Urinary bladder (tissue), 4 donors: Measurements from ENCODE around the gene RHOU. TPM values are rescaled to one million over a fixed set of nuclear protein-coding genes. Genes with fewer than 3 reads are reported as not detected.

ENCODE experiments used
- DNase-seq: peaks from one replicate; pipeline ENCODE4 v3.0.0-alpha.2; 2015; ENCODE audit errors: extremely low spot score
- H3K27ac ChIP-seq: one replicate; pipeline ENCODE4 v1.5.1; 2013; ENCODE audit warnings: low read depth, mild to moderate bottlenecking, moderate library complexity
- H3K36me3 ChIP-seq: one replicate; pipeline ENCODE4 v1.6.1; 2013; ENCODE audit warnings: mild to moderate bottlenecking, moderate library complexity; ENCODE audit not compliant: insufficient read depth
- H3K4me1 ChIP-seq: one replicate; pipeline ENCODE4 v1.6.1; 2013; ENCODE audit warnings: mild to moderate bottlenecking, moderate library complexity; ENCODE audit not compliant: insufficient read depth
- H3K4me3 ChIP-seq: one replicate; pipeline ENCODE4 v1.5.1; 2013; ENCODE audit warnings: low read depth, low read length
- WGBS: extraction: QIAGEN DNeasy Blood & Tissue Kit; methylation state at CpG from one replicate; pipeline ENCODE4 v1.1.7; 2013; 5-methylcytosine and 5-hydroxymethylcytosine counted together
- polyA plus RNA-seq: library from polyadenylated mRNA; stranded (reverse); fragments of 200-250 nt; gene quantifications from one replicate; pipeline ENCODE4 v1.2.3, GENCODE V29; 2013
- total RNA-seq: library from RNA; depleted of rRNA; stranded (reverse); fragments of >200 nt; gene quantifications from one replicate; pipeline ENCODE4 v1.2.3, GENCODE V29; 2014
- donor health status: healthy with polysubstance abuse.
- donor health status: healthy.

Gene RHOU
- total and polyA plus RNA-seq, 2 donors = 40.4 to 44.0 TPM

DNA sequence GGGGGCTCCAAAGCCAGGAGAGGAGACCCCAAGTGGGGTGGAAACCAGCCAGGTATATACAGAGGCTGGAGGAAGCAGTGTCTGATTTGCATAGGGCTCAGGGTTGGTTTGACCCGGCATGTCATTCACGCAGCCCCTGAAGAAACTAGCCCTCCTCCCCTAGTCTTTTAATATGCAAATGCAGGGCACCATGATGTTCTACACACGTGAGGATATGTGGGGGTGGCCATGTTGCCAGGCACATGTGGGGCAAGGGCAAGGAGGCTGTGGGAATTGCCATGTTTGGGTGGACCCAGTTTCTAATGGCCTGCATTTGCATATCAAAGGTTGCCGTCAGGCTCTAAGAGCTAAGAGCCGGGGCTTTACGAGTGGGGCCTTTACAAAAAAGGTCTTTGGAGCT, 12.0 kb upstream of the RHOU start:
- no peak overlapping the region for H3K27ac ChIP-seq
- WGBS = 89% methylated on average over 6 of the region's 6 CpGs
- DNase-seq = no peak
- H3K4me1 ChIP-seq = no peaks in the 10 kb centered on the region
- H3K36me3 ChIP-seq = no peaks in the 10 kb centered on the region
- no peak overlapping the region for H3K4me3 ChIP-seq

DNA sequence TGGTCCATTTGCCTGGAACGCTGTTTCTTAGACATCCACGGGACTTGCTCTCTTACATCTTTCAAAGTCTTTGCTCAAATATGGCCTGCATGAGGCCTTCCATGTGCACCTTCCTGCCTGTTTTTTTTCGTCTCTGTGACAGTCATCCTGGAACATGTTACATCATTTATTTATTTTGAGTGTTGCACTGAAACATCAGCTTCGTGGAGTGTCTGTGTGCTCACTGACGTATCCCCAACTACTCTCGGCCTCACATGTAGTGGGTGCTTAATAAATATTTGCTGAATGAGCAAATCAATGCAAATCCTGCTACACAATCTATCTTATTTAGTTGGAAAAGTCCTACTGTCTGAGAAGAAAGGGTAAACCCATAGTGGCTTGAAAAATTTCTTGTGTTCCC, 11.4 kb upstream of the RHOU start:
- Histone ChIP-seq H3K27ac (no peak overlapping the region), H3K36me3 (no peaks in the 10 kb centered on the region), H3K4me3 (no peak overlapping the region), H3K4me1 (no peaks in the 10 kb centered on the region)
- 89% methylated on average over 6 of the region's 6 CpGs for WGBS
- DNase-seq = no peak

DNA sequence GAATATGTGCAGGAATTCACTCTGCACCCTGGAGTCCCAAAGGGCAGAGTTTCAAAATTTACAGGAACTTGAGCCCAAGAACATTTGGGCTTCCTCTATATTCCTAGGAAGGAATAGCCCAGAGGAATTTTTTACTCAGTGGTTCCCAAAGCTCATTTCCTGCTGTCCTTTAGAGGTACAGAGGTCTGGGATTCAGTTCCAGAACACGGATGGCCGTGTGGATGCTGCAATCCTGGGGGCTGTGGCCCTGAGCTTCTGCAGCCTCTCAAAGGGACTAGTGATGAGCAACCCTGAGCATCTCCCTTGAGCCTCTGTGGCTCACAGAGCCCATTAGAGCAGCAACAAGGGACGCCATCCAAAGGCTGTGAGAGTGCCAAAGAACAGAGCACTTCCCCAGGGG, 10.1 kb upstream of the RHOU start:
- H3K36me3 ChIP-seq = no peaks in the 10 kb centered on the region
- H3K4me3 ChIP-seq = no peak overlapping the region
- WGBS = 80% methylated on average over 3 of the region's 3 CpGs
- H3K4me1 ChIP-seq = no peaks in the 10 kb centered on the region
- no peak for DNase-seq
- no peak overlapping the region for H3K27ac ChIP-seq

DNA sequence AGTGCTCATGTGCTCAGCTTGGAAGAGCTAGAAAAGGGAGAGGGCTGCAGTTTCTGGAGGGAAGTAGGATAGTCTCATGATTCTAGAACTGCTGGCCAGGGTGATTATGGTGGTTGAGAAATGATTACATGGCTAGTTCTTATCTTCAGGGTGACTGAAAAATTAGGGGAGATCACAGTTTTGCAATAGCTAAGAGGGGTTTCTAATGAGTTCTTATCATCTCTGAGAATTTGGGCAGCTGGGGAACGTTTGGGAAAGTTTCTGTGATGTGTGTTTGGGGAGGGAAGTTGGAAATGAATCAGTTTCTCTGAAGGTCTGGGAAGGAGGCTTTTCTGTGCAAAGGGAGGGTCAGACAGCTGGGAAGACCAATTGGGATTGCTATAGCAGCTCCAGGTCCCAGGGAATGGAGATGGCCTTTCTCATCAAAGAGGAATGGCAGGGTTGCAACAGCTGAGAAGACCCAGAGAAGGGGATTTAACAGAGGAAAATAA, 7.6 kb upstream of the RHOU start:
- DNase-seq = no peak
- H3K4me3 ChIP-seq = no peak overlapping the region
- no peaks in the 10 kb centered on the region for H3K36me3 ChIP-seq
- no peaks in the 10 kb centered on the region for H3K4me1 ChIP-seq
- 26% methylated on average over 1 of the region's 1 CpG for WGBS
- no peak overlapping the region for H3K27ac ChIP-seq

DNA sequence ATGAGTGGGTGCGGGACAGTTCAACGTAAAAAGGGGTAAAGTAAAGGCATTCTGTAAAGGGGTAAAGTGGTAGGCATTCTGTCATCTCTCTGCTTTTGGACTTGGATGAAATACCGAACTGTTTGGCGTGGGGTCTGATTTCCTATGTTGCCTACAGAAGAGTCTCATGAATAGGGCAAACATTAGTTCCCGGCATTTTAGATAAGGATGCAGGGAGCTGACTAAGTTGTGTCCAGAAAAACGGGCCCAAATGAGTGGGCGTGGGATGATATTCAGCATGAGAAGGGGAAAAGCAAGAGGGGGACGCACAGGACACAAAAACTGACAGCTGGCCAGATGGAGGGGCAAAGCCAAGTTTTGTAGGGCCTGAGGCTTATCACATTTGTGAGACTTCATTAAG, 2.9 kb upstream of the RHOU start:
- no peaks in the 10 kb centered on the region for H3K4me1 ChIP-seq

DNA sequence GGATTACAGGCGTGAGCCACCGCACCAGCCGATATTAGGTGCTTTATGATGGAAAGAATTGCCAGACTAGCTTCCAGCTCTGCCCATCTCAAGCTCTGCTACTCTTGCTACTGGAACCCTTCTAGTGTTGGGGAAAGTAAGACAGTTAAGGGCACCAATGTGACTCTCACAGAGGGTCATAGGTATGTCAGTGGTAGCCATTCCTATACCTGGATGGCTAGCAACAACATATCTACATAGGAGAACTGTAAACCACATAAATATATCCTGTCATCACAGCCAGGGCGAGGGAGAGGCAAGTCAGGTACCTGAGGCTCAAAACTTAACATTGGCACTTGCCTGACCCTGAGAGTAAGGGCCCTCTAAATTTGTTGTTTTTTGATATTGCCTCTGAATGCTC, 1.7 kb upstream of the RHOU start:
- Histone ChIP-seq H3K27ac (no peak overlapping the region), H3K36me3 (no peaks in the 10 kb centered on the region), H3K4me1 (no peaks in the 10 kb centered on the region), H3K4me3 (no peak overlapping the region)
- DNase-seq = no peak
- WGBS = 98% methylated on average over 4 of the region's 4 CpGs

More for the DNA sequence above, 2.9 kb upstream of the RHOU start:
- no peaks in the 10 kb centered on the region for H3K36me3 ChIP-seq
- DNase-seq = no peak
- 90% methylated on average over 8 of the region's 8 CpGs for WGBS
- H3K27ac ChIP-seq = no peak overlapping the region
- no peak overlapping the region for H3K4me3 ChIP-seq

DNA sequence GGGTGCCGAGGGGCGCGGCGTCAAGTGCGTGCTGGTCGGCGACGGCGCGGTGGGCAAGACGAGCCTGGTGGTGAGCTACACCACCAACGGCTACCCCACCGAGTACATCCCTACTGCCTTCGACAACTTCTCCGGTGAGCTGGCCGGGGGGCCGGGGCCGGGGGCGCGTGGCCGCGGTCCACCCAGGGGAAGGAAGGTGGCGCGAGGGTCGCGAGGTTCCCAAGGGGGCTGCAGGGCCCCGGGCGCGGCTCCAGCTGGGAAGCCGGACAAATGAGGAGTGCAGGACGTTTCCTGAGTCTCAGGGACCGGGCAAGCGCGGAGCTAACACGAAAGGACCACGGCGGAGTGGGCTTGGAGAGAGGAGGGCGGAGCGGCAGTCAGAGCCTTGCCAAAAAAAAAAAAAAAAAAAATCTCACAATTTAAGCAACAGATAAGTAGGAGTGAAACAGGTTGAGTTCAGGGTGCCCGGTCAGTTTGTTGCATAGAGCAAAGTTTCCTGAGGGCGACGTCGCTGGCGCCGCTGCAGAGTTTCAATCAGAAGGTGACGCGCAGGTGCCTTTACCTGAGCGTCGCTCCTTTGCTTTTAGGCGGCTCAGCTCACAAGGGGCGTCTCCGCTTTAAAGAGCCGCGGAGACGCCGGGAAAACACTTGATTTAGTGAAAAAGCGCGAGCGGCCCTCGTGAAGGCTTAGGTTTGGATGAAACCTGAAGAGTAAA, 750 bp downstream of the RHOU start:
- 2% methylated on average over 60 of the region's 60 CpGs for WGBS
- no peak for DNase-seq
- Histone ChIP-seq H3K4me1 (no peaks in the 10 kb centered on the region), H3K4me3 (peak overlapping the region; percentile 98), H3K36me3 (no peaks in the 10 kb centered on the region), H3K27ac (peak overlapping the region; percentile 95)

DNA sequence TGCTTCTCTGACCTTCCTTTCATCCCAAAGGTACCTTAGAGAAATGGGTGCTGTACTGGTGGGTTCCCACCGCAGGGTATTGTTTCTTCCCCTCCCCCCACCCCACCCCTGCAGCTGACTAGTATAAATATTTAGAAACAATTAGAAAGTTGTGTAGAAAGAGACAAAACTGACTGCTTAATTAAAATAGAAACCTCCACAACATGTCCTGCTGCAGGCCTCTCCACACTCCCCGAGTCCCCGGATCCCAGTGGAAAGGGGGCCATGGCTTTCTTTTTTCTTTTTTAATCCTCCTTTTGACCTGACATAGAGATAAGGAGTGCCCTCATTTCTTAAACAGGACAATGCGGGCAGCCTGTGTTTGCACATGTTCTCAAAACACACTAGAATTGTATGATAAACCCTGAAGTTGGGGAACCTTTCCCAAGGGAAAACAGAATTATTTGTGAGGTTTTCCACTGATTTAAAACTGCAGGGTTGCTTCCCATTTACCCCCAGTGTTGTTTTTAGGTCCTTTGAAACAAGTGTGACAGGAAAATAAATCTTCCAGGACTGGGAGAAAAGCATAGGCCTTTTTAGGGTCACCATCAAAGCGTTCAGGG, 1.7 kb downstream of the RHOU start:
- Histone ChIP-seq H3K36me3 (no peaks in the 10 kb centered on the region), H3K27ac (peak overlapping the region; percentile 62), H3K4me3 (peak overlapping the region; percentile 98), H3K4me1 (no peaks in the 10 kb centered on the region)
- no peak for DNase-seq
- 34% methylated on average over 5 of the region's 5 CpGs for WGBS

DNA sequence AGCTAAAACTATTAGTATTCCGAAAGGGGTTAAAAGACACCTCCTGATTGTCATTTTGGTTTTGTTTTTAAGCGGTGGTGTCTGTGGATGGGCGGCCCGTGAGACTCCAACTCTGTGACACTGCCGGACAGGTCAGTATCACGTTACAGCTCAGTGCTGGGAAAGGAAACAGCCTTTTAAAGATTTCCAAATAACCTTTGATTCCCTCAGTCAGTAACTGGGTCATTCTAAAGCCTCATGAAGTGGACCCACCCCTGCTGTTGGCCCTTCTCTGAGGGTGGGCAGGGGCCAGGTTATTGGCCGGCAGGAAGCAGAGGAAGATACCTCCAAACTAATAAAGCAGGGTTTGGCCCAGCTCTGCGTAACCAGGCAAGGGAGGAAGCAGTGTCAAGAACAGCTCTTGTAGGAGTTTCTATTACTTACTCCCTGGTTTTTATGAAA, 2.3 kb downstream of the RHOU start:
- no peaks in the 10 kb centered on the region for H3K4me1 ChIP-seq
- H3K36me3 ChIP-seq = peaks cover under 1% of the 10 kb centered on the region
- H3K27ac ChIP-seq = peak overlapping the region; percentile 14
- WGBS = 47% methylated on average over 8 of the region's 8 CpGs
- H3K4me3 ChIP-seq = peak overlapping the region; percentile 98
- no peak for DNase-seq

DNA sequence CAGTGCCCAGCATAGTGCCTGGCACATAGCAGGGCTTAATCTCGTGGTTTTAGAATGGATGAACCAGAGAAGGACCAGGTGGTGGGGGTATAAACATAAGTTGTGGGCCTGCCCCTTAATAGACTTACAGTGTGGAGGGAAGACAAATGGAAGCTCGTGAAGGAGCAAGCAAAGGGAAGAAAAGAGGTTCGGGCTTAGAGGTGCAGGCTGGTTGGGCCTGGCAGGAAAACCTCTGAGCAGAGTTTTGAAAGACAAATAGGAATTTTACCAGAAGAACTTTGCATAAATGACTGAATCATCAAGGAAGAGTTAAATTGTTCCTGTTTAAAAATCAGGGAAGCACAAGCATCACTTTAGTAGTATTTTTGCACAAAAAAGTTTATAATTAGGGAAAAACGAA, 4.5 kb downstream of the RHOU start:
- 71% methylated on average over 4 of the region's 4 CpGs for WGBS
- no peak for DNase-seq
- no peaks in the 10 kb centered on the region for H3K4me1 ChIP-seq
- H3K4me3 ChIP-seq = no peak overlapping the region
- no peak overlapping the region for H3K27ac ChIP-seq
- peaks cover 2% of the 10 kb centered on the region for H3K36me3 ChIP-seq

DNA sequence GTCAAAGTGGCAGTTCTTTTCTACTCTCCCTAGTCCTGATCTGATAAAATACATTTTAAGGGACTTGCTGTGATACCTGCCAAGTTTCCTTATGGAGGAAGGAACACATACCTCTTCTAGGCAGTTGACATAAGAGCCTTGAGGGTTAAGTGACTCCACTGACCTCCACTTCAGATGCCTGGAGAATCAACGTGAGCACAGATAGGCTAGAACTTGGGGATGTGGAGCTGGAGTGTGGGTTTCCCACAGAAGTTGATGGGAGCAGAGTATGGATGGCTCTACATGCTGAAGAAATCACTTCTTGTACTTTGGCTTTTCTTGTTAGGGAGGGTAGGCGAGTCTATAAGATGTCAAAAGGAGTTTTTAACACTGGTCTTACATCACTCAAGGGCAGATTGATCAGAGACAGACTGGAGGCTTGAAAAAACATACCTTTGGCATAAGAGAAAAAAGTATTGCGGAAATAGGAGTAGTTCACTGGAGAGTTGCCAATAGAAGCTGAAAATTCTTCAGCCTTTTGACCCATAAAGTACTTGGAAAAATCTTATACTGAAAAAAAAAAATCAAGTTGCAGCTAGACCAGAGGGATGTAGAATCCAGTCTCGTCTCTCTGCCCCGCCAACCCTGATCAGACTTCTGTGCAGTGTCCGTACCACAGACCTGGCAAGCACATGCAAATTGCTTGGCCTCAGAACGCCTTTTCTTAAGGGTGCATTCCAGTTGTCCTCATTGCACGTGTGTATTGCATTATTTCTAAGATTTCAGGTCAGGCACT, 5.5 kb downstream of the RHOU start:
- Histone ChIP-seq H3K4me1 (no peaks in the 10 kb centered on the region), H3K27ac (no peak overlapping the region), H3K36me3 (peaks cover 2% of the 10 kb centered on the region), H3K4me3 (no peak overlapping the region)
- 67% methylated on average over 8 of the region's 8 CpGs for WGBS
- DNase-seq = no peak

DNA sequence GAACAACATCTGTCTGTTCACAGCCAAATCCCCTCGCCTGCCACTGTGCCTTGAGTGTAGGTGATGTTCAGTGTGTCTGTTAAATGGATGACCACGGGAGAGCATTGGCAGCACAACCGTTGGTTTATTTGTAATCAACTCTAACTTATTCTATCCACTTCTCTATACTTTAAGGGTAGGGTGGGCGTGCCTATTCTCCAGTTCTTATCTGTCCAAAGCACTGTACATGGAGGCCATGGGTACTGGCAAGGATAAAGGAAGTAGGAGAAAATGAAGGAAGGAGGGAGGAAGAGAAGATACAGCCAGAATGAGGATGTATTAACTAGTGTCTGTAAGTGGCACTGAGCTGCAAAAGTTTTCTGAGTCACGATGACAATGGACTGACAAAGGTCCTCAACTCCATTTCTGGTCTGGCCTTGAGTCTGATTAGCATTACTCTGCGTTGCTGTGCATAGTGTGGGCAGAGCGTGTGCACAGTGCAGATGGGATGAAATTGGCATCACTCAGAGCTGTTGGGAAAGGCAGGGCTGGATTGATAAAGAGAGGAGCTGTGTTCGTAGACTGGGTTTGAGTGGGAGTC, 7.1 kb downstream of the RHOU start:
- no peak overlapping the region for H3K27ac ChIP-seq
- no peaks in the 10 kb centered on the region for H3K4me1 ChIP-seq
- H3K36me3 ChIP-seq = peaks cover 2% of the 10 kb centered on the region
- DNase-seq = no peak
- 95% methylated on average over 8 of the region's 8 CpGs for WGBS
- H3K4me3 ChIP-seq = no peak overlapping the region

DNA sequence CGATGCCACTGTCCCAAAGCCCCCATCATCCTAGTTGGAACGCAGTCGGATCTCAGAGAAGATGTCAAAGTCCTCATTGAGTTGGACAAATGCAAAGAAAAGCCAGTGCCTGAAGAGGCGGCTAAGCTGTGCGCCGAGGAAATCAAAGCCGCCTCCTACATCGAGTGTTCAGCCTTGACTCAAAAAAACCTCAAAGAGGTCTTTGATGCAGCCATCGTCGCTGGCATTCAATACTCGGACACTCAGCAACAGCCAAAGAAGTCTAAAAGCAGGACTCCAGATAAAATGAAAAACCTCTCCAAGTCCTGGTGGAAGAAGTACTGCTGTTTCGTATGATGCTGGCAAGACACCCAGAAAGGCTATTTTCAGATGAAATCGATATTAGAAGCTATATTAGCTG, 8.1 kb downstream of the RHOU start:
- H3K36me3 ChIP-seq = peaks cover 2% of the 10 kb centered on the region
- no peak overlapping the region for H3K27ac ChIP-seq
- 91% methylated on average over 13 of the region's 13 CpGs for WGBS
- no peak for DNase-seq
- H3K4me3 ChIP-seq = no peak overlapping the region
- H3K4me1 ChIP-seq = no peaks in the 10 kb centered on the region
